SK-N-SH (cell line): ENCODE data around the gene SRRD. TPM values are rescaled to one million over a fixed set of nuclear protein-coding genes. Genes with fewer than 3 reads are reported as not detected.

Source experiments
- CTCF ChIA-PET: fragments of 300-600, 350-600 bp; formaldehyde crosslinking; extraction: SDS; loops from one replicate; lab custom pipeline; 2021; lab: Yijun Ruan, JAX
- POLR2A ChIA-PET: fragments of 350-600 bp; sonication (Branson Sonifier 250); formaldehyde crosslinking; extraction: SDS; loops from one replicate; lab custom pipeline; 2020; ENCODE audit warnings: antibody characterized with exemption, inconsistent platforms; lab: Yijun Ruan, JAX
- DNase-seq: peaks from one replicate; pipeline ENCODE4 v3.0.0; 2012
- H2AFZ ChIP-seq: fragments of 200-600 bp; sonication (generic); 2 replicates; pipeline ENCODE4 v1.8.1; 2016; ENCODE audit warnings: antibody characterized with exemption, mild to moderate bottlenecking, low read depth
- H3F3A ChIP-seq: fragments of 200-600 bp; sonication (generic); replicated peaks from 2 replicates; pipeline ENCODE3; 2016; ENCODE audit warnings: antibody characterized with exemption, mild to moderate bottlenecking; ENCODE audit not compliant: insufficient read depth
- H3K27ac ChIP-seq, 2 experiments: fragments of 200-500 bp in 1 of 2; fragments of 200-600 bp in 1 of 2; sonication (Bioruptor generic) in 1 of 2; sonication (generic), shearing (Covaris generic) in 1 of 2; 2 replicates each; pipeline versions ENCODE4 v1.5.1 to v1.6.1; 2014 to 2016; ENCODE audit warnings: low read depth in 2 of 2, inconsistent platforms in 1 of 2, low read length in 1 of 2, mild to moderate bottlenecking in 1 of 2, mixed read lengths in 1 of 2
- H3K27me3 ChIP-seq: fragments of 200-600 bp; sonication (generic), shearing (Covaris generic); 2 replicates; pipeline ENCODE4 v1.6.1; 2016; ENCODE audit warnings: mixed run types; ENCODE audit not compliant: insufficient read depth
- H3K36me3 ChIP-seq, 2 experiments: fragments of 200-500 bp in 1 of 2; fragments of 200-600 bp in 1 of 2; sonication (Bioruptor generic) in 1 of 2; sonication (generic) in 1 of 2; replicated peaks in 1 of 2; 2 replicates each; pipeline versions ENCODE3 to v1.5.1; 2014 to 2016; ENCODE audit warnings: low read length in 1 of 2, mild to moderate bottlenecking in 1 of 2; ENCODE audit not compliant: insufficient read depth in 2 of 2, control insufficient read depth in 1 of 2
- H3K4me1 ChIP-seq, 2 experiments: fragments of 200-500 bp in 1 of 2; fragments of 200-600 bp in 1 of 2; sonication (Bioruptor generic) in 1 of 2; sonication (generic), shearing (Covaris generic) in 1 of 2; 2 replicates each; pipeline versions ENCODE4 v1.5.1 to v1.6.1; 2014 to 2016; ENCODE audit warnings: low read depth in 1 of 2, low read length in 1 of 2, mixed run types in 1 of 2; ENCODE audit not compliant: insufficient read depth in 2 of 2, control insufficient read depth in 1 of 2
- H3K4me2 ChIP-seq: fragments of 200-600 bp; sonication (generic), shearing (Covaris generic); 2 replicates; pipeline ENCODE4 v1.6.1; 2017; ENCODE audit warnings: mixed run types
- H3K4me3 ChIP-seq, 2 experiments: fragments of 200-500 bp in 1 of 2; fragments of 200-600 bp in 1 of 2; sonication (Bioruptor generic) in 1 of 2; sonication (generic), shearing (Covaris generic) in 1 of 2; 2 replicates each; pipeline versions ENCODE4 v1.5.1 to v1.8.1; 2014 to 2016; ENCODE audit warnings: low read depth in 2 of 2, inconsistent platforms in 1 of 2, low read length in 1 of 2, mild to moderate bottlenecking in 1 of 2, mixed read lengths in 1 of 2, moderate library complexity in 1 of 2
- H3K79me2 ChIP-seq: fragments of 200-600 bp; sonication (generic); 2 replicates; pipeline ENCODE4 v1.8.1; 2017; ENCODE audit warnings: mild to moderate bottlenecking; ENCODE audit not compliant: insufficient read depth
- H3K9ac ChIP-seq: fragments of 200-600 bp; sonication (generic); 2 replicates; pipeline ENCODE4 v1.6.1; 2017; ENCODE audit warnings: mixed run types
- H3K9me2 ChIP-seq: fragments of 200-600 bp; sonication (generic); 2 replicates; pipeline ENCODE4 v1.6.1; 2017; ENCODE audit warnings: mixed run types
- H3K9me3 ChIP-seq: fragments of 200-600 bp; sonication (generic); 2 replicates; pipeline ENCODE4 v1.6.1; 2017; ENCODE audit warnings: mixed run types, mild to moderate bottlenecking, moderate library complexity
- H4K20me1 ChIP-seq: fragments of 200-600 bp; sonication (generic); 2 replicates; pipeline ENCODE4 v1.6.1; 2017; ENCODE audit warnings: mild to moderate bottlenecking, mixed run types; ENCODE audit not compliant: insufficient read depth
- ELF1 ChIP-seq: IDR thresholded peaks from 2 replicates; pipeline ENCODE4 v1.4.0; 2012
- FOSL2 ChIP-seq: IDR thresholded peaks from 2 replicates; pipeline ENCODE4 v1.4.0; 2012; ENCODE audit warnings: low read depth, mild to moderate bottlenecking, moderate library complexity, borderline replicate concordance
- GATA2 ChIP-seq: sonication (generic); formaldehyde crosslinking; IDR thresholded peaks from 2 replicates; pipeline ENCODE4 v1.5.0; 2020; ENCODE audit warnings: mild to moderate bottlenecking, missing genetic modification reagents
- MXI1 ChIP-seq: IDR thresholded peaks from 2 replicates; pipeline ENCODE4 v1.6.1; 2012; ENCODE audit warnings: mild to moderate bottlenecking, low read depth, low read length, improper control_type of control experiment
- POLR2AphosphoS5 ChIP-seq: IDR thresholded peaks from 2 replicates; pipeline ENCODE4 v1.6.1; 2012; ENCODE audit warnings: low read depth, low read length
- RAD21 ChIP-seq: IDR thresholded peaks from 2 replicates; pipeline ENCODE4 v1.6.1; 2012; ENCODE audit warnings: mild to moderate bottlenecking, low read length
- REST ChIP-seq: IDR thresholded peaks from 2 replicates; pipeline ENCODE4 v1.6.1; 2012; ENCODE audit warnings: mild to moderate bottlenecking, low read depth, low read length, moderate library complexity
- TEAD4 ChIP-seq: IDR thresholded peaks from 2 replicates; pipeline ENCODE4 v1.4.0; 2012; ENCODE audit warnings: mild to moderate bottlenecking, borderline replicate concordance; ENCODE audit not compliant: insufficient read depth
- USF2 ChIP-seq: fragments of 150-350 bp; IDR thresholded peaks from 2 replicates; pipeline ENCODE4 v1.6.1; 2017; ENCODE audit warnings: antibody characterized with exemption, low read length, low read depth, borderline replicate concordance
- YY1 ChIP-seq: IDR thresholded peaks from 2 replicates; pipeline ENCODE4 v1.4.0; 2012; ENCODE audit warnings: low read depth, mild to moderate bottlenecking
- ZBTB33 ChIP-seq: IDR thresholded peaks from 2 replicates; pipeline ENCODE4 v1.4.0; 2012; ENCODE audit warnings: low read depth, borderline replicate concordance
- WGBS: methylation state at CpG from one replicate; pipeline ENCODE4 v1.1.6; 2017; ENCODE audit warnings: low lambda C conversion rate; 5-methylcytosine and 5-hydroxymethylcytosine counted together
- polyA plus RNA-seq, 3 experiments: library from polyadenylated mRNA; depleted of rRNA; stranded (reverse); fragments of >200 nt; gene quantifications; 2 replicates each; pipeline ENCODE4 v1.2.3, GENCODE V29; 2012

Gene SRRD
- polyA plus RNA-seq, 1 of the 3 experiments (the other 2 are of a cell fraction), result 12.9 TPM

- Histone ChIP-seq H3K4me1 (no peaks in the 10 kb centered on the region), H3K4me2 (no peak overlapping the region), H3K9ac (no peak overlapping the region)
- no peak for TF ChIP-seq RAD21
- no peak for TF ChIP-seq REST
- no peak for TF ChIP-seq MXI1
- no peak for TF ChIP-seq ELF1
- no peak for TF ChIP-seq GATA2 (CRISPR knock-in tag)
- no peak for TF ChIP-seq TEAD4
- no peak for TF ChIP-seq YY1
- TF ChIP-seq USF2, result no peak
- TF ChIP-seq, all 33 proteins: peak for 0
- no peaks in the 10 kb centered on the region for H3K79me2 ChIP-seq
- H3K9me3 ChIP-seq, result no peaks in the 10 kb centered on the region
- 84% methylated on average over 7 of the region's 7 CpGs for WGBS
- H3K27ac ChIP-seq, result no peak overlapping the region
- H3K4me3 ChIP-seq, result no peak overlapping the region
- CTCF ChIA-PET, result no interaction called here
- no peaks in the 10 kb centered on the region for H3K9me2 ChIP-seq
- H3K36me3 ChIP-seq, result peaks cover 7 to 34% of the 10 kb centered on the region in 2 experiments
- POLR2A ChIA-PET, result no interaction called here
- no peaks in the 10 kb centered on the region for H4K20me1 ChIP-seq
- no peaks in the 10 kb centered on the region for H3K27me3 ChIP-seq
- peaks cover 3% of the 10 kb centered on the region for H3F3A ChIP-seq
- DNase-seq, result no peak
- H2AFZ ChIP-seq, result no peak overlapping the region
Observed at GRCh38 chr22:26525946-26526564, 42.4 kb downstream of the SRRD start.

- H3K9me2 ChIP-seq, result no peaks in the 10 kb centered on the region
- H3K4me1 ChIP-seq, result no peaks in the 10 kb centered on the region
- peaks cover 12 to 40% of the 10 kb centered on the region in 2 experiments for H3K36me3 ChIP-seq
- 93% methylated on average over 3 of the region's 3 CpGs for WGBS
- ChIA-PET CTCF (interaction anchor here (0.6 kb wide), 1 partner anchor 118 kb away, joined by 4 read pairs; no protein-coding TSS in a partner anchor), POLR2A (no interaction called here)
- no peak overlapping the region for H3K9ac ChIP-seq
- no peak overlapping the region for H3K4me3 ChIP-seq
- H3K27me3 ChIP-seq, result no peaks in the 10 kb centered on the region
- TF ChIP-seq FOSL2 (no peak), ZBTB33 (no peak), POLR2AphosphoS5 (no peak)
- TF ChIP-seq, all 33 proteins: peak for 0
- H3K79me2 ChIP-seq, result no peaks in the 10 kb centered on the region
- no peak overlapping the region for H2AFZ ChIP-seq
- H3K27ac ChIP-seq, result no peak overlapping the region
- H3F3A ChIP-seq, result peaks cover 3% of the 10 kb centered on the region
- H3K9me3 ChIP-seq, result no peaks in the 10 kb centered on the region
- H3K4me2 ChIP-seq, result no peak overlapping the region
- no peak for DNase-seq
- no peaks in the 10 kb centered on the region for H4K20me1 ChIP-seq
Observed at GRCh38 chr22:26527167-26527566, 43.5 kb downstream of the SRRD start.
